Fibroblast of the aortic adventitia (primary cell): ENCODE results near the gene SURF1. TPM values are rescaled to one million over a fixed set of nuclear protein-coding genes. Genes with fewer than 3 reads are reported as not detected.
"Not testable (repeated sequence)": the region's sequence is repeated elsewhere in the genome, so short reads cannot be mapped to it uniquely, and the experiment has no call there.

Experiments used
- DNase-seq: peaks from one replicate; pipeline ENCODE4 v3.0.0-alpha.2; 2010; ENCODE audit warnings: low read depth
- H3K4me3 ChIP-seq: 2 replicates; pipeline ENCODE4 v1.5.1; 2011; ENCODE audit warnings: low read depth, mild to moderate bottlenecking, control low read depth, low read length, moderate library complexity
- CTCF ChIP-seq: IDR thresholded peaks from 2 replicates; pipeline ENCODE4 v1.5.1; 2011; ENCODE audit warnings: mild to moderate bottlenecking, low read length, control low read depth, inconsistent platforms; ENCODE audit not compliant: insufficient read depth
- total RNA-seq: library from RNA; depleted of rRNA; stranded (reverse); fragments of >200 nt; gene quantifications from 2 replicates; pipeline ENCODE4 v1.2.3, GENCODE V29; 2012; ENCODE audit warnings: low replicate concordance

The SURF1 gene
- total RNA-seq, 1 donor = 25.1 TPM

GRCh38 chr9:133335924-133336811, 20.1 kb downstream of the SURF1 start, which contains the start of gene SURF6:
TSS of gene SURF6 (minus strand) at chr9:133336188. CDS start at chr9:133336132, 56 bp downstream.
- TF ChIP-seq CTCF = no peak
- DNase-seq = peak; percentile 79
- H3K4me3 ChIP-seq = peak within 1 kb of the TSS; percentile 97

DNA sequence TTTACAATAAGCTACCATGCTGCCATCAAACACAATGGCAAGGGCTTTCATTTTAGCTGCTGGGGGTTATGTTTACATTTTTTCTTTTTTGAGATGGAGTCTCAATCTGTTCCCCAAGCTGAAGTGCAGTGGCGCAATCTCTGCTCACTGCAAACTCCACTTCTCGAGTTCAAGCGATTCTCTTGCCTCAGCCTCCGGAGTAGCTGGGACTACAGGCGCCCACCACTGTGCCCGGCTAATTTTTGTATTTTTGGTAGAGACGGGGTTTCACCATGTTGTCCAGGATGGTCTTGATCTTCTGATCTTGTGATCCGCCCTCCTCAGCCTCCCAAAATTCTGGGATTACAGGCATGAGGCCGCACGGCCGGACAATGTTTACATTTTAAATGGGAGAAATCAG, 21.4 kb downstream of the SURF1 start:
- not testable (repeated sequence) for DNase-seq
- H3K4me3 ChIP-seq = peak overlapping the region; percentile 97

GRCh38 chr9:133334161-133334560, 22.1 kb downstream of the SURF1 start:
- H3K4me3 ChIP-seq = no peak overlapping the region

DNA sequence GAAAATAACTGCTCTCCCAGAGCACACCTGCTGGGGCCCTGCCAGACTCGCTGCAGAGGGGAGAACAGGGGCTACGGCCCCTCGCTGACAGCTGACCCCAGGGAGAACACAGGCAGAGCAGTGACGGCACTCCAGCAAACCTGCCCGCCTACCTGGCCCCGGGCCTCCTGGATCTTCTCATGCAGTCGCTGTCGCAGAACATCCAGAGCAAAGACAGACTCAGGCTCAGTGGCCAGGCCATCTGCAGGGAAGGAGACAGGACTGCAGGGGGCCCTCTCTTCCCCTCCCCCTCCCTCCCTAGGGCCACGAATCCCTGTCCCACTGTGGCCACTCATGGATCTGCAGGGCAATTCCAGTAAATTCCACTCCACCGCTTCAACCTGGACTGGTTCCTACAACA, 22.7 kb downstream of the SURF1 start:
- no peak for TF ChIP-seq CTCF
- no peak for DNase-seq
- no peak overlapping the region for H3K4me3 ChIP-seq

More at GRCh38 chr9:133334161-133334560, 22.1 kb downstream of the SURF1 start:
- TF ChIP-seq CTCF = no peak
- no peak for DNase-seq

GRCh38 chr9:133333011-133333410, 23.3 kb downstream of the SURF1 start:
- no peak overlapping the region for H3K4me3 ChIP-seq
- TF ChIP-seq CTCF = no peak
- no peak for DNase-seq

GRCh38 chr9:133332381-133332730, 23.9 kb downstream of the SURF1 start:
- H3K4me3 ChIP-seq = no peak overlapping the region
- DNase-seq = no peak
- no peak for TF ChIP-seq CTCF

- no peak for TF ChIP-seq CTCF
- no peak for DNase-seq
- no peak overlapping the region for H3K4me3 ChIP-seq
These were observed 24.5 kb downstream of the SURF1 start for GRCh38 chr9:133331641-133332380.
